Caco-2 (cell line): ENCODE results near the gene PRKAG1. TPM values are rescaled to one million over a fixed set of nuclear protein-coding genes. Genes with fewer than 3 reads are reported as not detected.

Source experiments
- BruUV-seq: library from RNA; stranded (reverse); fragments of 400-500 nt; replicated peaks from 2 replicates; lab custom pipeline; 2021; lab: Mats Ljungman, UMichigan
- CTCF ChIA-PET: fragments of 300-600 bp; sonication (Branson Sonifier 250); formaldehyde crosslinking; loops from one replicate; lab custom pipeline; 2022; ENCODE audit warnings: antibody characterized with exemption; lab: Charles Lee
- POLR2A ChIA-PET: fragments of 300-600 bp; sonication (Branson Sonifier 250); formaldehyde crosslinking; loops from one replicate; lab custom pipeline; 2022; ENCODE audit warnings: antibody characterized with exemption; lab: Charles Lee
- DNase-seq, 2 experiments: peaks; one replicate each; pipeline versions ENCODE4 v3.0.0 to v3.0.0-alpha.2; 2020 to 2022
- H3K27me3 ChIP-seq: replicated peaks from 2 replicates; pipeline ENCODE4 v1.6.0; 2011; ENCODE audit warnings: low read length; ENCODE audit not compliant: control insufficient read depth, insufficient read depth
- H3K36me3 ChIP-seq: 2 replicates; pipeline ENCODE4 v1.5.1; 2011; ENCODE audit warnings: low read length; ENCODE audit not compliant: control insufficient read depth, insufficient read depth
- H3K4me1 ChIP-seq: fragments of 250-450 bp; sonication (Bioruptor Pico); 2 replicates; pipeline ENCODE4 v1.5.1; 2020; ENCODE audit warnings: mild to moderate bottlenecking
- H3K4me3 ChIP-seq: 2 replicates; pipeline ENCODE4 v1.5.1; 2011; ENCODE audit warnings: low read depth, mild to moderate bottlenecking, control low read depth, low read length
- H3K9me3 ChIP-seq: fragments of 250-450 bp; sonication (Bioruptor Pico); 2 replicates; pipeline ENCODE4 v1.5.1; 2020; ENCODE audit warnings: mild to moderate bottlenecking, moderate library complexity
- H3K27ac Mint-ChIP-seq: one replicate; pipeline ENCODE4 v1.8.0; 2022; ENCODE audit warnings: mixed read lengths; ENCODE audit not compliant: unreplicated experiment
- H3K27me3 Mint-ChIP-seq: one replicate; pipeline ENCODE4 v1.8.0; 2022; ENCODE audit warnings: mixed read lengths; ENCODE audit not compliant: insufficient read depth, unreplicated experiment
- H3K36me3 Mint-ChIP-seq: one replicate; pipeline ENCODE4 v1.8.0; 2022; ENCODE audit warnings: mild to moderate bottlenecking, mixed read lengths; ENCODE audit not compliant: insufficient read depth, unreplicated experiment
- H3K4me1 Mint-ChIP-seq: one replicate; pipeline ENCODE4 v1.8.0; 2022; ENCODE audit warnings: low read depth, mixed read lengths; ENCODE audit not compliant: unreplicated experiment
- H3K4me3 Mint-ChIP-seq: one replicate; pipeline ENCODE4 v1.8.0; 2022; ENCODE audit warnings: mild to moderate bottlenecking, moderate library complexity, mixed read lengths; ENCODE audit not compliant: unreplicated experiment
- H3K9me3 Mint-ChIP-seq: one replicate; pipeline ENCODE4 v1.8.0; 2022; ENCODE audit warnings: mixed read lengths; ENCODE audit not compliant: unreplicated experiment
- CTCF ChIP-seq, 2 experiments: fragments of 200-600 bp in 1 of 2; IDR thresholded peaks; 1 replicate in 1 of 2; 2 replicates in 1 of 2; pipeline versions ENCODE4 v1.5.1 to v1.8.0; 2011 to 2022; ENCODE audit warnings: antibody characterized with exemption in 1 of 2, control low read depth in 1 of 2, inconsistent platforms in 1 of 2, low read depth in 1 of 2, low read length in 1 of 2, mild to moderate bottlenecking in 1 of 2, moderate library complexity in 1 of 2; ENCODE audit not compliant: insufficient read depth in 1 of 2, severe bottlenecking in 1 of 2, unreplicated experiment in 1 of 2
- intact Hi-C: fragments of 100-400 bp; cut with micrococcal nuclease; formaldehyde crosslinking; loops from one replicate; pipeline ENCODE4 v1.10.0; 2022; ENCODE audit not compliant: unreplicated experiment
- total RNA-seq: library from RNA; stranded (reverse); gene quantifications from 2 replicates; pipeline ENCODE4 v1.2.3, GENCODE V29; 2022

PRKAG1 gene
- total RNA-seq, 1 experiment from 2014 or later = 60.3 TPM

GRCh38 chr12:49033611-49034285, 15.2 kb upstream of the PRKAG1 start:
- CTCF ChIA-PET = no interaction called here
- POLR2A ChIA-PET = no interaction called here
- no peak overlapping the region for H3K27ac Mint-ChIP-seq
- BruUV-seq = no TSS peak
- H3K4me1 Mint-ChIP-seq = no peaks in the 10 kb centered on the region
- DNase-seq = no peak
- Histone ChIP-seq H3K27me3 (no peaks in the 10 kb centered on the region), H3K36me3 (peaks cover 4% of the 10 kb centered on the region), H3K4me1 (no peaks in the 10 kb centered on the region), H3K9me3 (no peaks in the 10 kb centered on the region), H3K4me3 (no peak overlapping the region)
- TF ChIP-seq CTCF (IDR thresholded peaks at IDR 0.05; ENCODE audit: insufficient read depth in 1 of 2, low read depth in 1 of 2, low read length in 1 of 2, severe bottlenecking in 1 of 2, unreplicated experiment in 1 of 2) = no peak
- no peak overlapping the region for H3K4me3 Mint-ChIP-seq
- H3K27me3 Mint-ChIP-seq = no peaks in the 10 kb centered on the region
- intact Hi-C loops = no loop called here
- H3K9me3 Mint-ChIP-seq = no peaks in the 10 kb centered on the region
- peaks cover 94% of the 10 kb centered on the region for H3K36me3 Mint-ChIP-seq

GRCh38 chr12:49032679-49033447, 14.3 kb upstream of the PRKAG1 start:
- Mint-ChIP-seq H3K4me3 (no peak overlapping the region), H3K9me3 (no peaks in the 10 kb centered on the region), H3K4me1 (no peaks in the 10 kb centered on the region), H3K27me3 (no peaks in the 10 kb centered on the region), H3K27ac (no peak overlapping the region), H3K36me3 (peaks cover 95% of the 10 kb centered on the region)
- no TSS peak for BruUV-seq
- ChIA-PET CTCF (interaction anchor here (0.7 kb wide), 1 partner anchor 265 kb away, joined by 3 read pairs; no protein-coding TSS in a partner anchor), POLR2A (no interaction called here)
- H3K36me3 ChIP-seq = peaks cover 9% of the 10 kb centered on the region
- no peaks in the 10 kb centered on the region for H3K9me3 ChIP-seq
- H3K27me3 ChIP-seq = no peaks in the 10 kb centered on the region
- DNase-seq = peak in 1 of 2 experiments; percentile 32
- no peaks in the 10 kb centered on the region for H3K4me1 ChIP-seq
- TF ChIP-seq CTCF (IDR thresholded peaks at IDR 0.05; ENCODE audit: insufficient read depth in 1 of 2, low read depth in 1 of 2, low read length in 1 of 2, severe bottlenecking in 1 of 2, unreplicated experiment in 1 of 2) = no peak
- intact Hi-C loops = no loop called here
- H3K4me3 ChIP-seq = no peak overlapping the region

GRCh38 chr12:49032276-49032675, 13.7 kb upstream of the PRKAG1 start:
- Mint-ChIP-seq H3K36me3 (peaks cover 96% of the 10 kb centered on the region), H3K4me1 (no peaks in the 10 kb centered on the region), H3K27ac (no peak overlapping the region), H3K27me3 (no peaks in the 10 kb centered on the region), H3K9me3 (no peaks in the 10 kb centered on the region), H3K4me3 (no peak overlapping the region)
- ChIA-PET POLR2A (no interaction called here), CTCF (interaction anchor here (0.7 kb wide), 1 partner anchor 265 kb away, joined by 3 read pairs; no protein-coding TSS in a partner anchor)
- intact Hi-C loops = no loop called here
- no TSS peak for BruUV-seq
- Histone ChIP-seq H3K27me3 (no peaks in the 10 kb centered on the region), H3K4me3 (no peak overlapping the region), H3K36me3 (peaks cover 9% of the 10 kb centered on the region), H3K9me3 (no peaks in the 10 kb centered on the region), H3K4me1 (no peaks in the 10 kb centered on the region)
- no peak for TF ChIP-seq CTCF (IDR thresholded peaks at IDR 0.05; ENCODE audit: insufficient read depth in 1 of 2, low read depth in 1 of 2, low read length in 1 of 2, severe bottlenecking in 1 of 2, unreplicated experiment in 1 of 2)
- DNase-seq = peak in 1 of 2 experiments; percentile 29
